IMR-90 (cell line): ENCODE data around the gene PRKN.

ENCODE experiments used
- BHLHE40 ChIP-seq: fragments of 150-350 bp; IDR thresholded peaks from 2 replicates; pipeline ENCODE4 v1.6.1; 2016; ENCODE audit warnings: mild to moderate bottlenecking, low read depth, low read length
- CHD1 ChIP-seq: IDR thresholded peaks from 2 replicates; pipeline ENCODE4 v1.6.1; 2012; ENCODE audit warnings: low read depth, low read length, improper control_type of control experiment
- CTCF ChIP-seq: conservative IDR thresholded peaks from 2 replicates; pipeline ENCODE4 v1.5.1; 2012; ENCODE audit warnings: mild to moderate bottlenecking, low read depth, low read length, improper control_type of control experiment
- MAZ ChIP-seq: IDR thresholded peaks from 2 replicates; pipeline ENCODE4 v1.6.1; 2012; ENCODE audit warnings: low read depth, mild to moderate bottlenecking, low read length, improper control_type of control experiment, moderate library complexity, borderline replicate concordance
- POLR2A ChIP-seq: IDR thresholded peaks from 2 replicates; pipeline ENCODE4 v1.6.1; 2012; ENCODE audit warnings: mild to moderate bottlenecking, low read depth, low read length
- RAD21 ChIP-seq: IDR thresholded peaks from 2 replicates; pipeline ENCODE4 v1.6.1; 2012; ENCODE audit warnings: low read length, improper control_type of control experiment
- RCOR1 ChIP-seq: IDR thresholded peaks from 2 replicates; pipeline ENCODE4 v1.6.1; 2012; ENCODE audit warnings: mild to moderate bottlenecking, low read length, improper control_type of control experiment; ENCODE audit not compliant: insufficient replicate concordance
- RFX5 ChIP-seq: IDR thresholded peaks from 2 replicates; pipeline ENCODE4 v1.8.0; 2012; ENCODE audit warnings: low read depth, mild to moderate bottlenecking, low read length, moderate library complexity
- SMC3 ChIP-seq: fragments of 150-350 bp; IDR thresholded peaks from 2 replicates; pipeline ENCODE4 v1.6.1; 2016; ENCODE audit warnings: low read depth, mild to moderate bottlenecking, antibody characterized with exemption, low read length, moderate library complexity
- USF2 ChIP-seq: fragments of 150-350 bp; IDR thresholded peaks from 2 replicates; pipeline ENCODE4 v1.6.1; 2017; ENCODE audit warnings: mild to moderate bottlenecking, antibody characterized with exemption, low read length, low read depth

- no peak for TF ChIP-seq SMC3
- TF ChIP-seq RFX5: no peak
- TF ChIP-seq CTCF: no peak
- TF ChIP-seq RAD21: no peak
- no peak for TF ChIP-seq USF2
- TF ChIP-seq POLR2A: no peak
- TF ChIP-seq RCOR1: no peak
- no peak for TF ChIP-seq MAZ
- TF ChIP-seq BHLHE40: no peak
- TF ChIP-seq CHD1: no peak
Measured at GRCh38 chr6:162438980-162439379, 288.6 kb downstream of the PRKN start.
